ENCODE results near the gene TTC19.

- TF ChIP-seq, protein P1, sequence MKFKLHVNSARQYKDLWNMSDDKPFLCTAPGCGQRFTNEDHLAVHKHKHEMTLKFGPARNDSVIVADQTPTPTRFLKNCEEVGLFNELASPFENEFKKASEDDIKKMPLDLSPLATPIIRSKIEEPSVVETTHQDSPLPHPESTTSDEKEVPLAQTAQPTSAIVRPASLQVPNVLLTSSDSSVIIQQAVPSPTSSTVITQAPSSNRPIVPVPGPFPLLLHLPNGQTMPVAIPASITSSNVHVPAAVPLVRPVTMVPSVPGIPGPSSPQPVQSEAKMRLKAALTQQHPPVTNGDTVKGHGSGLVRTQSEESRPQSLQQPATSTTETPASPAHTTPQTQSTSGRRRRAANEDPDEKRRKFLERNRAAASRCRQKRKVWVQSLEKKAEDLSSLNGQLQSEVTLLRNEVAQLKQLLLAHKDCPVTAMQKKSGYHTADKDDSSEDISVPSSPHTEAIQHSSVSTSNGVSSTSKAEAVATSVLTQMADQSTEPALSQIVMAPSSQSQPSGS (tag by site-specific recombination; IDR thresholded peaks at IDR 0.05; ENCODE audit: low read depth), result no peak
- TF ChIP-seq ZNF416 (tag by site-specific recombination; IDR thresholded peaks at IDR 0.05) (no peak), ZNF157 (tag by site-specific recombination; IDR thresholded peaks at IDR 0.05) (no peak), TRIM28 (IDR thresholded peaks at IDR 0.05; ENCODE audit: borderline replicate concordance, low read length) (no peak), ZNF768 (tag by site-specific recombination; IDR thresholded peaks at IDR 0.05) (no peak), ZSCAN23 (tag by site-specific recombination; IDR thresholded peaks at IDR 0.05) (no peak), ZNF10 (tag by site-specific recombination; IDR thresholded peaks at IDR 0.05) (no peak), ZBTB1 (tag by site-specific recombination; IDR thresholded peaks at IDR 0.05) (no peak)
- TF ChIP-seq, protein P2, sequence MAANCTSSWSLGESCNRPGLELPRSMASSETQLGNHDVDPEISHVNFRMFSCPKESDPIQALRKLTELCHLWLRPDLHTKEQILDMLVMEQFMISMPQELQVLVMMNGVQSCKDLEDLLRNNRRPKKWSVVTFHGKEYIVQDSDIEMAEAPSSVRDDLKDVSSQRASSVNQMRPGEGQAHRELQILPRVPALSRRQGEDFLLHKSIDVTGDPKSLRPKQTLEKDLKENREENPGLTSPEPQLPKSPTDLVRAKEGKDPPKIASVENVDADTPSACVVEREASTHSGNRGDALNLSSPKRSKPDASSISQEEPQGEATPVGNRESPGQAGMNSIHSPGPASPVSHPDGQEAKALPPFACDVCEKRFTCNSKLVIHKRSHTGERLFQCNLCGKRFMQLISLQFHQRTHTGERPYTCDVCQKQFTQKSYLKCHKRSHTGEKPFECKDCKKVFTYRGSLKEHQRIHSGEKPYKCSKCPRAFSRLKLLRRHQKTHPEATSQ (tag by site-specific recombination; IDR thresholded peaks at IDR 0.05), result no peak
- TF ChIP-seq, protein P3, sequence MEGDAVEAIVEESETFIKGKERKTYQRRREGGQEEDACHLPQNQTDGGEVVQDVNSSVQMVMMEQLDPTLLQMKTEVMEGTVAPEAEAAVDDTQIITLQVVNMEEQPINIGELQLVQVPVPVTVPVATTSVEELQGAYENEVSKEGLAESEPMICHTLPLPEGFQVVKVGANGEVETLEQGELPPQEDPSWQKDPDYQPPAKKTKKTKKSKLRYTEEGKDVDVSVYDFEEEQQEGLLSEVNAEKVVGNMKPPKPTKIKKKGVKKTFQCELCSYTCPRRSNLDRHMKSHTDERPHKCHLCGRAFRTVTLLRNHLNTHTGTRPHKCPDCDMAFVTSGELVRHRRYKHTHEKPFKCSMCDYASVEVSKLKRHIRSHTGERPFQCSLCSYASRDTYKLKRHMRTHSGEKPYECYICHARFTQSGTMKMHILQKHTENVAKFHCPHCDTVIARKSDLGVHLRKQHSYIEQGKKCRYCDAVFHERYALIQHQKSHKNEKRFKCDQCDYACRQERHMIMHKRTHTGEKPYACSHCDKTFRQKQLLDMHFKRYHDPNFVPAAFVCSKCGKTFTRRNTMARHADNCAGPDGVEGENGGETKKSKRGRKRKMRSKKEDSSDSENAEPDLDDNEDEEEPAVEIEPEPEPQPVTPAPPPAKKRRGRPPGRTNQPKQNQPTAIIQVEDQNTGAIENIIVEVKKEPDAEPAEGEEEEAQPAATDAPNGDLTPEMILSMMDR (tag by site-specific recombination; IDR thresholded peaks at IDR 0.05), result no peak
- TF ChIP-seq, protein P4, sequence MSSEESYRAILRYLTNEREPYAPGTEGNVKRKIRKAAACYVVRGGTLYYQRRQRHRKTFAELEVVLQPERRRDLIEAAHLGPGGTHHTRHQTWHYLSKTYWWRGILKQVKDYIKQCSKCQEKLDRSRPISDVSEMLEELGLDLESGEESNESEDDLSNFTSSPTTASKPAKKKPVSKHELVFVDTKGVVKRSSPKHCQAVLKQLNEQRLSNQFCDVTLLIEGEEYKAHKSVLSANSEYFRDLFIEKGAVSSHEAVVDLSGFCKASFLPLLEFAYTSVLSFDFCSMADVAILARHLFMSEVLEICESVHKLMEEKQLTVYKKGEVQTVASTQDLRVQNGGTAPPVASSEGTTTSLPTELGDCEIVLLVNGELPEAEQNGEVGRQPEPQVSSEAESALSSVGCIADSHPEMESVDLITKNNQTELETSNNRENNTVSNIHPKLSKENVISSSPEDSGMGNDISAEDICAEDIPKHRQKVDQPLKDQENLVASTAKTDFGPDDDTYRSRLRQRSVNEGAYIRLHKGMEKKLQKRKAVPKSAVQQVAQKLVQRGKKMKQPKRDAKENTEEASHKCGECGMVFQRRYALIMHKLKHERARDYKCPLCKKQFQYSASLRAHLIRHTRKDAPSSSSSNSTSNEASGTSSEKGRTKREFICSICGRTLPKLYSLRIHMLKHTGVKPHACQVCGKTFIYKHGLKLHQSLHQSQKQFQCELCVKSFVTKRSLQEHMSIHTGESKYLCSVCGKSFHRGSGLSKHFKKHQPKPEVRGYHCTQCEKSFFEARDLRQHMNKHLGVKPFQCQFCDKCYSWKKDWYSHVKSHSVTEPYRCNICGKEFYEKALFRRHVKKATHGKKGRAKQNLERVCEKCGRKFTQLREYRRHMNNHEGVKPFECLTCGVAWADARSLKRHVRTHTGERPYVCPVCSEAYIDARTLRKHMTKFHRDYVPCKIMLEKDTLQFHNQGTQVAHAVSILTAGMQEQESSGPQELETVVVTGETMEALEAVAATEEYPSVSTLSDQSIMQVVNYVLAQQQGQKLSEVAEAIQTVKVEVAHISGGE (tag by site-specific recombination; conservative IDR thresholded peaks at IDR 0.05; ENCODE audit: low read depth), result no peak
- TF ChIP-seq, protein P5, sequence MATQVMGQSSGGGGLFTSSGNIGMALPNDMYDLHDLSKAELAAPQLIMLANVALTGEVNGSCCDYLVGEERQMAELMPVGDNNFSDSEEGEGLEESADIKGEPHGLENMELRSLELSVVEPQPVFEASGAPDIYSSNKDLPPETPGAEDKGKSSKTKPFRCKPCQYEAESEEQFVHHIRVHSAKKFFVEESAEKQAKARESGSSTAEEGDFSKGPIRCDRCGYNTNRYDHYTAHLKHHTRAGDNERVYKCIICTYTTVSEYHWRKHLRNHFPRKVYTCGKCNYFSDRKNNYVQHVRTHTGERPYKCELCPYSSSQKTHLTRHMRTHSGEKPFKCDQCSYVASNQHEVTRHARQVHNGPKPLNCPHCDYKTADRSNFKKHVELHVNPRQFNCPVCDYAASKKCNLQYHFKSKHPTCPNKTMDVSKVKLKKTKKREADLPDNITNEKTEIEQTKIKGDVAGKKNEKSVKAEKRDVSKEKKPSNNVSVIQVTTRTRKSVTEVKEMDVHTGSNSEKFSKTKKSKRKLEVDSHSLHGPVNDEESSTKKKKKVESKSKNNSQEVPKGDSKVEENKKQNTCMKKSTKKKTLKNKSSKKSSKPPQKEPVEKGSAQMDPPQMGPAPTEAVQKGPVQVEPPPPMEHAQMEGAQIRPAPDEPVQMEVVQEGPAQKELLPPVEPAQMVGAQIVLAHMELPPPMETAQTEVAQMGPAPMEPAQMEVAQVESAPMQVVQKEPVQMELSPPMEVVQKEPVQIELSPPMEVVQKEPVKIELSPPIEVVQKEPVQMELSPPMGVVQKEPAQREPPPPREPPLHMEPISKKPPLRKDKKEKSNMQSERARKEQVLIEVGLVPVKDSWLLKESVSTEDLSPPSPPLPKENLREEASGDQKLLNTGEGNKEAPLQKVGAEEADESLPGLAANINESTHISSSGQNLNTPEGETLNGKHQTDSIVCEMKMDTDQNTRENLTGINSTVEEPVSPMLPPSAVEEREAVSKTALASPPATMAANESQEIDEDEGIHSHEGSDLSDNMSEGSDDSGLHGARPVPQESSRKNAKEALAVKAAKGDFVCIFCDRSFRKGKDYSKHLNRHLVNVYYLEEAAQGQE (tag by site-specific recombination; IDR thresholded peaks at IDR 0.05), result no peak
Measured at GRCh38 chr17:16007439-16007838, 7.8 kb downstream of the TTC19 start.
